GM18858 (cell line): ENCODE data around the gene ACAP2.
"Not testable (repeated sequence)": the region's sequence is repeated elsewhere in the genome, so short reads cannot be mapped to it uniquely, and the experiment has no call there.

Experiments used
- ATAC-seq: cut with Tn5 transposase; IDR thresholded peaks from one replicate; pipeline ENCODE4 v1.9.1; 2021; ENCODE audit not compliant: unreplicated experiment

ACAP2 gene

DNA sequence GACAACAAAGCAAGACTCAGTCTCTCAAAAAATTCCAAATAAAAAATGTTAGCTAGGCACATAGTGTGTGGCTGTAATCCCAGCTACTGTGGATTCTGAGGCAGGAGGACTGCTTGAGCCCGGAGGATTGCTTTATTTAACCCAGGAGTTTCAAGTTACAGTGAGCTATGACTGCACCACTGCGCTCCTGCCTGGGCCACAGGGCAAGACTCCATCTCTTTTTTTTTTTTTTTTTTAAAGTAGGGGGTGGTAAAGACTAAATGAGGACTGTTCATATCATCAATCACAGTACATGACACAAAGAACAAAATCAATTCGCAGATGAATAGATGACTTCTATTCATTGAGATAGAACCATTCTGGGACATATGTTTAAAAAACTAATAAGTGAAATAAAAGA lies 48.1 kb downstream of the ACAP2 start:
- no peak for ATAC-seq

GRCh38 chr3:195394024-195394423 lies 48.8 kb downstream of the ACAP2 start:
- peak; percentile 50 for ATAC-seq

DNA sequence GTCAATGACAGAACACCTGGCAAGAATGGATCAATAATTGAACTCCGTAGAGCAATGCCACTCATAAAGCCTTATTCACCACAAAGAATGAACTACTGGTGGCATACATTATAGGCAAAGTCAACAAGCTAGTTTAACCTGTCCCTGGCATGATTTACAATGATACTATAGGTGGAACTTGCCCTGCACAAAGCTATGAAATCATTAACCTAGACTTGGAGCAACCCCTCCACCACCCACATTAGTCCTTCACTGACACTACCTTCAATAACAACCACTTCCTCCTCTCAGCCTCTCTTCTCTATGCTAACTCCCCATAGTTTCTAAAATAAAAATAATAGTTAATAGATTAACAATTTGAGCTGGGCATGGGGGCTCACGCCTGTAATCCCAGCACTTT lies 54.4 kb downstream of the ACAP2 start:
- no peak for ATAC-seq

DNA sequence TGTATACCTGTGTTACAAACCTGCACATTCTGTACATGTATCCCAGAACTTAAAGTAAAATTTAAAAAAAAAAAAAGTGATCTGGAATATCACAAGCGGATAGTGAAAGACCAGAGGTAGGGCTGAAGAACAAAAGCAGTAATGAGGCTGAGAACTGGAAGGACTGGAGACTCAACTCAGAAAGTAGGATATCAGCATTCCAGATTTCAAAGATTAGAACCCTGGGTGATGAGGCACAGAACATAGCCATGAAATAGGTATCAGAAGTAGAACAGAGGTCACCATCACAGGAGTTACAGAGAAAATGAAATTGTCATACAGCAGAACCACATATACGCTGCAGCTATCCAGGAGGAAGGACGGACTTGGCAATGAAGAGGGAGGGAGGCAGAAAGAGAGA lies 56.1 kb downstream of the ACAP2 start:
- ATAC-seq, result no peak

GRCh38 chr3:195385526-195385925 lies 57.3 kb downstream of the ACAP2 start:
- no peak for ATAC-seq

DNA sequence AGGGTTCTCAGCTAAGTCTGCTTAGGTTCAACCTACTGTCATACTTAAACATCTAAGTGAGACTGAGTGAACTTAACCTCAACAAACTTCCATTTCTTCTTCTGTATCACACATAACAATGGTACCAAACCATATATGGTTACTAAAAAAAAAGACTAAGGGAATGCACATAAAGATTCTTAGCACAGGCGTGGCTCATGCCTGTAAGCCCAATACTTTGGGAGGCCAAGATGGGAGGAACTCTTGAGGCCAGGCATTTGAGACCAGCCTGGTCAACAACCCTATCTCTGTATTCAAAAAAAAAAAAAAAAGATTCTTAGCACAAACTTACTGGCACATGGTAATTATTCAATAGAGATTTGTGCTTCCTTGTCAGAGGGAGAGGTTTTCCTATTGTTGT lies 57.9 kb downstream of the ACAP2 start:
- no peak for ATAC-seq

GRCh38 chr3:195372220-195372619 lies 70.6 kb downstream of the ACAP2 start:
- ATAC-seq, result no peak

- ATAC-seq, result no peak
Measured at GRCh38 chr3:195366200-195366925, 76.5 kb downstream of the ACAP2 start.

DNA sequence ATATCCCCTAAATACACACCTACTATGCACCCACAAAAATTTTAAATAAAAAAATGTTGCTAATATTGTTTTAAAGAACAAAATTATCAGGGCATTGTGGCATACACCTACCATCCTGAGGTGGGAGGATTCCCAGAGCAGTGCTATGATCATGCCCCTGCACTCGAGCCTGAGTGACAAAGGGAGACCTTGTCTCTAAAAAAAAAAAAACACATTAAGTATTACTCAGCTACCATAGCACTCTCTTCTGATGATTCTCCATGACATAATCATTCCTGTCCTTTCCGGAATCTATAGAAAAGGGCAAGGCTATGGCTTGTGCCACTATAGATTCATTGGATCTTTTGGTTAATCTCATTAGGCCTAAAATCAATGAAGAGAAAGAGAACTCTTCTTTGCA lies 77.4 kb downstream of the ACAP2 start:
- no peak for ATAC-seq

DNA sequence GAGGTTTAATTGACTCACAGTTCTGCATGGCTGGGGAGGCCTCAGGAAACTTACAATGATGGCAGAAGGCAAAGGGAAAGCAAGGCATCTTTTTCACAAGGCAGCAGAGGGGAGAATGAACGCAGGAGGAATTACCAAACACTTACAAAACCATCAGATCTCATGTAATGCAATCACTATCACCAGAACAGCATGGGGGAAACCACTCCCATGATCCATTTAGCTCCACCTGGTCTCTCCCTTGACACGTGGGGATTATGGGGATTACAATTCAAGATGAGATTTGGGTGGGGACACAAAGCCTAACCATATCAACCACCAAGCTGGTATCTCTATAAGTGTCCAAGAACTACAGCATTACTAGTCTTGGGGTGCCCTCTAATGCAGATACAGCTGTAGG lies 85.0 kb downstream of the ACAP2 start:
- ATAC-seq, result not testable (repeated sequence)

GRCh38 chr3:195356151-195357086 lies 86.4 kb downstream of the ACAP2 start:
- no peak for ATAC-seq

DNA sequence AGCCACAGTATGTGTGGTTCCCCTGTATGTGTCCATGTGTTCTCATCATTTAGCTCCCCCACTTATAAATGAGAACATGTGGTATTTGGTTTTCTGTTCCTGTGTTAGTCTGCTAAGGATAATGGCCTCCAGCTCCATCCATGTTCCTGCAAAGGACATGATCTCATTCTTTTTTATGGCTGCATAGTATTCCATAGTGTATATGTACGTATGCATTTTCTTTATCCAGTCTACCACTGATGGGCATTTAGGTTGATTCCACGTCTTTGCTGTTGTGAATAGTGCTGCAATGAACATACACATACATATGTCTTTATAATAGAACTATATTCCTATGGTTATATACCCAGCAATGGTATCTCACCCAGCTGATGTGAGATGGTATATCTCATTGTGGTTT lies 88.8 kb downstream of the ACAP2 start:
- ATAC-seq, result not testable (repeated sequence)

DNA sequence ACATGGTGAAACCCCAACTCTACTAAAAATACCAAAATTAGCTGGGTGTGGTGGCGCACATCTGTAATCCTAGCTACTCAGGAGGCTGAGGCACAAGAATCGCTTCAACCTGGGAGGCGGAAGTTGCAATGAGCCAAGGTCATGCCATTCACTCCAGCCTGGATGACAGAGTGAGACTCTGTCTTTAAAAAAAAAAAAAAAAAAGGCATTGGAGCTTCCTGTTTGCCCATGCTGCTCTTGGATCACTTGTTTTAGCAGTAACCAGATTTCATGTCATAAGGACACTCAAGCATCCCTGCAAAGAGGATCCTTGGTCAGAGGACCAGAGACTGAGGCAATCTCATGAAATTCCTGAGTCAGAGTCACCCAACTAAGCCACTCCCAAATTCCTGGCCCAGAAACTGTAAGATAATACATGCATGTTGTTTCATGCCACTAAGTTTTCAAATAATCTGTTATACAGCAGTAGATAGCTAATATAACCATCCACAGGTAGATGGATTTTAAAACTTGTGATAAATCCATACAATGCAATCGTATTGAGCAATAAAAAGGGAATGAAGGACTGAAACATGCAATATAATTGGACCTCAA lies 89.8 kb downstream of the ACAP2 start:
- ATAC-seq, result no peak

- ATAC-seq, result no peak
Measured at GRCh38 chr3:195348426-195349115, 94.2 kb downstream of the ACAP2 start.

- ATAC-seq, result no peak
Measured at GRCh38 chr3:195337747-195338146, 105.1 kb downstream of the ACAP2 start.

GRCh38 chr3:195334967-195335366 lies 107.9 kb downstream of the ACAP2 start:
- ATAC-seq, result no peak

GRCh38 chr3:195319060-195319459 lies 123.8 kb downstream of the ACAP2 start:
- no peak for ATAC-seq

- no peak for ATAC-seq
Measured at GRCh38 chr3:195312714-195313113, 130.1 kb downstream of the ACAP2 start.

GRCh38 chr3:195307711-195308110 lies 135.1 kb downstream of the ACAP2 start:
- no peak for ATAC-seq

DNA sequence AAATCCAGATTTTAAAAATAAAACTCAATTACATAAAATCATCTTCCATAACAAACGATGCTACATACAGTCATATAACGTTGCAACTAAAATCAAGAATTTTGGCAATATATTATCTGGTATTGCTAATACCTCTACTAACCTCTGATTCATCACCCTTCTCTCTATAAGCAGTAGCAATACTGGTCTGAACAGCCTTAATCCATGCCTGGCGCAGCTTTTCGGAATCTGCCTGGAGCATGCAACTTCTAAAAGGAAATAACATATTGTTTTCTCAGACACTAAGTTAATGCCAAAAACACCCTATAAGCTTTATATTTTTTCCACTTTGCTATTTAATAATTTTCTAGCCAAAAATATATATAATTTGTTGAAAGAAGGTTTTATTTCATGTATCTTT lies 136.5 kb downstream of the ACAP2 start:
- no peak for ATAC-seq

DNA sequence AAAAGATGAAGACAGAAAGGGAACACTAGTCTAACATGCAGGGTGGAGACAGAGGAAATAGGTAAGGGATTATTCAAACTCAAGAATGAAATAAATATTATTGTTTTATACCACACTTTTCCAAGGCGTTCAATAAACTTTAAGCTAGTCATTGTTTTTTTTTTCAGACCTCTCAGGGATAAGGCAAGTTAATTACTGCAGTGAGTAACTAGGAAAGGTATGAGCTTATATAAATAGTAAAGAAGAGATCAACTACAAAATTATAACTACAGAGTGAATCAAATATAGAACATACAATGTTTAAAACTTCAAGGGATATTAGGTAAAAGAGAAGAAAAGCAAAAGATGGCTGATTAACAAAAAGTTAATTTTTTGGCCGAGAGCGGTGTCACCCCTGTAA lies 140.4 kb downstream of the ACAP2 start:
- no peak for ATAC-seq
